Testis (tissue), 3 donors: Measurements from ENCODE around the gene TMA7B. TPM values are rescaled to one million over a fixed set of nuclear protein-coding genes. Genes with fewer than 3 reads are reported as not detected.

ENCODE experiments used
- DNase-seq: peaks from one replicate; pipeline ENCODE4 v3.0.0-alpha.2; 2019
- H3K27ac ChIP-seq, 2 donors: fragments of 200-600 bp; sonication (generic); one replicate each; pipeline ENCODE4 v1.5.1; 2019
- H3K27me3 ChIP-seq: fragments of 200-600 bp; sonication (generic); one replicate; pipeline ENCODE4 v1.5.1; 2019
- H3K36me3 ChIP-seq: fragments of 200-600 bp; sonication (generic); one replicate; pipeline ENCODE4 v1.5.1; 2017; ENCODE audit warnings: low read depth; ENCODE audit errors: missing control alignments
- H3K4me1 ChIP-seq: fragments of 200-600 bp; sonication (generic); one replicate; pipeline ENCODE4 v1.5.1; 2019
- H3K4me3 ChIP-seq, 2 donors: fragments of 200-600 bp; sonication (generic); one replicate each; pipeline ENCODE4 v1.5.1; 2017 to 2019
- H3K9me3 ChIP-seq: fragments of 200-600 bp; sonication (generic); one replicate; pipeline ENCODE4 v1.5.1; 2017
- CTCF ChIP-seq, 3 experiments: fragments of 450-650 bp in 2 of 3; fragments of 200-600 bp in 1 of 3; sonication (generic) in 1 of 3; IDR thresholded peaks; one replicate each; pipeline ENCODE4 v1.5.1; 2016 to 2019; ENCODE audit warnings: antibody characterized with exemption in 3 of 3, mild to moderate bottlenecking in 2 of 3, moderate library complexity in 1 of 3
- POLR2A ChIP-seq: fragments of 450-650 bp; IDR thresholded peaks from one replicate; pipeline ENCODE4 v1.6.1; 2017; ENCODE audit warnings: antibody characterized with exemption, mild to moderate bottlenecking, moderate library complexity
- WGBS, 2 donors: methylation state at CpG; one replicate each; pipeline ENCODE4 v1.1.5; 2018; 5-methylcytosine and 5-hydroxymethylcytosine counted together
- intact Hi-C: fragments of 100-400 bp; cut with DNase I; formaldehyde crosslinking; loops from one replicate; pipeline ENCODE4 v1.15.1; 2023; ENCODE audit warnings: low total_unique reads
- polyA plus RNA-seq: library from polyadenylated mRNA; stranded (reverse); fragments of 350-450 nt; fragmentation: Illumina TruSeq; extraction: RNeasy Lipid Tissue Mini Kit (QIAGEN cat#74804); gene quantifications from one replicate; pipeline ENCODE4 v1.2.3, GENCODE V29; 2014; ENCODE audit warnings: low read depth, low replicate concordance; ENCODE audit not compliant: insufficient read depth
- total RNA-seq, 2 donors: library from RNA; depleted of rRNA; stranded (reverse); fragments of >200 nt; gene quantifications; one replicate each; pipeline ENCODE4 v1.2.3, GENCODE V29; 2016

Gene TMA7B
- total and polyA plus RNA-seq, 3 donors from 2014 or later: 0.43 to 0.47 TPM; not detected in 1

GRCh38 chr22:40006641-40007040 lies 46.4 kb downstream of the TMA7B start:
- no peaks in the 10 kb centered on the region for H3K27me3 ChIP-seq
- intact Hi-C loops: no loop called here
- no peaks in the 10 kb centered on the region for H3K9me3 ChIP-seq
- TF ChIP-seq POLR2A: no peak
- no peak for TF ChIP-seq CTCF (IDR thresholded peaks at IDR 0.05)
- H3K36me3 ChIP-seq: no peaks in the 10 kb centered on the region
- no peak for DNase-seq
- 95 to 98% methylated on average over 7 to 8 of the region's 8 CpGs for WGBS, 2 donors
- no peak overlapping the region for H3K27ac ChIP-seq
- peaks cover 10% of the 10 kb centered on the region for H3K4me1 ChIP-seq
- H3K4me3 ChIP-seq: no peak overlapping the region

- intact Hi-C loops: no loop called here
- no peaks in the 10 kb centered on the region for H3K9me3 ChIP-seq
- H3K27ac ChIP-seq: no peak overlapping the region
- H3K4me3 ChIP-seq: no peak overlapping the region
- 86 to 90% methylated on average over 27 of the region's 27 CpGs for WGBS, 2 donors
- no peaks in the 10 kb centered on the region for H3K27me3 ChIP-seq
- TF ChIP-seq POLR2A (no peak), CTCF (IDR thresholded peaks at IDR 0.05) (no peak)
- no peak for DNase-seq
- H3K36me3 ChIP-seq: no peaks in the 10 kb centered on the region
- H3K4me1 ChIP-seq: peaks cover 8% of the 10 kb centered on the region
Observed at GRCh38 chr22:40007853-40008710, 47.9 kb downstream of the TMA7B start.

- no peak overlapping the region for H3K27ac ChIP-seq
- no peak for DNase-seq
- H3K9me3 ChIP-seq: no peaks in the 10 kb centered on the region
- no peaks in the 10 kb centered on the region for H3K27me3 ChIP-seq
- H3K4me1 ChIP-seq: peaks cover under 1% of the 10 kb centered on the region
- 85 to 88% methylated on average over 10 of the region's 10 CpGs for WGBS, 2 donors
- H3K36me3 ChIP-seq: no peaks in the 10 kb centered on the region
- no peak overlapping the region for H3K4me3 ChIP-seq
- TF ChIP-seq CTCF (IDR thresholded peaks at IDR 0.05) (no peak), POLR2A (no peak)
- intact Hi-C loops: no loop called here
Observed at GRCh38 chr22:40008726-40009291, 48.6 kb downstream of the TMA7B start.

GRCh38 chr22:40009292-40009774 lies 49.1 kb downstream of the TMA7B start:
- no peaks in the 10 kb centered on the region for H3K4me1 ChIP-seq
- 54 to 61% methylated on average over 11 of the region's 11 CpGs for WGBS, 2 donors
- intact Hi-C loops: no loop called here
- TF ChIP-seq POLR2A (no peak), CTCF (IDR thresholded peaks at IDR 0.05) (no peak)
- no peaks in the 10 kb centered on the region for H3K9me3 ChIP-seq
- no peak overlapping the region for H3K27ac ChIP-seq
- no peak for DNase-seq
- no peaks in the 10 kb centered on the region for H3K36me3 ChIP-seq
- H3K27me3 ChIP-seq: no peaks in the 10 kb centered on the region
- no peak overlapping the region for H3K4me3 ChIP-seq
